Rectal smooth muscle tissue (tissue), 1 donor: ENCODE data around the gene CGRRF1.

Source experiments
- H3K27ac ChIP-seq: one replicate; pipeline ENCODE4 v1.7.0; 2013; ENCODE audit warnings: low read depth, low read length, inconsistent platforms
- H3K27me3 ChIP-seq: one replicate; pipeline ENCODE4 v1.7.0; 2013; ENCODE audit warnings: low read length; ENCODE audit not compliant: control insufficient read depth, insufficient read depth
- H3K36me3 ChIP-seq: one replicate; pipeline ENCODE4 v1.7.0; 2013; ENCODE audit warnings: low read length; ENCODE audit not compliant: control insufficient read depth, insufficient read depth
- H3K4me1 ChIP-seq: one replicate; pipeline ENCODE4 v1.7.0; 2013; ENCODE audit warnings: low read length; ENCODE audit not compliant: control insufficient read depth, insufficient read depth
- H3K4me3 ChIP-seq: one replicate; pipeline ENCODE4 v1.7.0; 2013; ENCODE audit warnings: low read length
- H3K9ac ChIP-seq: one replicate; pipeline ENCODE4 v1.7.0; 2013; ENCODE audit warnings: low read length

Gene CGRRF1

DNA sequence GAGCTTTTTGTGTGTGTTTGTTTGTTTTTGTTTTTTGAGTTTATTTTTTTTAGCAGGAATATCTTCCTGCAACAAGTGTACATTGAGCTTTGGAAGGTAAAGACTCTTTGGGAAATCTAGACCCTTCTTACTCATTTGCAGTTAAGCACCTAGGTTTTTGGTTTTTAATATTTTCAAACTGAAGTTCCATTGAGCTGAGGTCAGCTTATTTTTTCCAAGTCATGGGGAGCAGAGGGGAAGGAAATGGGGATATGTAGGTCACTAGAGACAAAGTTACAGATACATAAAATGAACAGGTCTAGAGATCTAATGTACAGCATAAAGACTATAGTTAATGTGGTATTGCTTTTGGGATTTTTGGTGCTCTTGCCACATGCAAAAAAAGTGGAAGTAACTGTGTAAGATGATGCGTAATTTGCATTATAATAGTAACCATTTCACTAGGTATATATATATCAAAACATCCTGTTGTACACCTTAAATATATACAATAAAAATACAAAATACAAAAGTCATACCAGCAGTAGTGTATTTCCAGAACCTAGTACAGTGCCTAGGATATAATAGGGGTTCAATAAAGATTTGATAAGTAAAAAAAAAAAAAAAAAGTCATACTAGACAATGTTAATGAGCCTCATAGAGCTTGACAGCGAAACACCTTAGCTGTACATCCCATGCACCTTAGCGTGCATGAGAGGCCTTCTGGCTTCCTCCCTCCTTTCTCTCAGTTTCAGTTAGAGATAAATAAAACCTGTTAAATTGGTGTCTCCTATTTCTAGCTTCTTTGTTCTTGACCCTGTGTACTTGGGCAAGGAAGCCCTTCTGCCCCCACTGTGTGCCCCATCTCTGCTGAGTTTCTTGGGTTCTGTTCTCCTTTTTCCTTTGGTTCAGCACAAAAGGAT is 22.7 kb downstream of the CGRRF1 start:
- H3K36me3 ChIP-seq = no peaks in the 10 kb centered on the region
- no peak overlapping the region for H3K27ac ChIP-seq
- no peaks in the 10 kb centered on the region for H3K4me1 ChIP-seq
- H3K4me3 ChIP-seq = no peak overlapping the region
- no peaks in the 10 kb centered on the region for H3K27me3 ChIP-seq
- H3K9ac ChIP-seq = no peak overlapping the region

DNA sequence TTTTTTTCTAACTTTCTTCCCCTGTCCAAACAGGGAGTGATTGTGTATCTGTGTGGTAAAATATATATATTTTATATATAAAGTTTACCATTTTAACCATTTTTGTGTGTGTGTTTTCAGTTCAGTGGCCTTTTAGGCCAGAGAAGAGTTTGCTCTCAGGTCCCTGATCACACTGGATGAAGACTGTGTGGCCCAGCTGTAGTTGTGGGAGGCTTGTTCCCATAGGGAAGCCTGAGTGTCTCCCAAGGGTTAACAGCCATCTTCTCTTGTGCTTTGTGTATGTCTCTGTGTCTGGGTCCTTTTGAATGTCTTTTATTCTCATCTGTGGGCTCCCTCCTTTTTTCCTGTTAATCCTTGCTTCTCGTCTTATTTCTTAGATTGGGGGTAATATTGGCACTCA is 23.4 kb downstream of the CGRRF1 start:
- Histone ChIP-seq H3K36me3 (peaks cover 2% of the 10 kb centered on the region), H3K27ac (no peak overlapping the region), H3K9ac (no peak overlapping the region)

DNA sequence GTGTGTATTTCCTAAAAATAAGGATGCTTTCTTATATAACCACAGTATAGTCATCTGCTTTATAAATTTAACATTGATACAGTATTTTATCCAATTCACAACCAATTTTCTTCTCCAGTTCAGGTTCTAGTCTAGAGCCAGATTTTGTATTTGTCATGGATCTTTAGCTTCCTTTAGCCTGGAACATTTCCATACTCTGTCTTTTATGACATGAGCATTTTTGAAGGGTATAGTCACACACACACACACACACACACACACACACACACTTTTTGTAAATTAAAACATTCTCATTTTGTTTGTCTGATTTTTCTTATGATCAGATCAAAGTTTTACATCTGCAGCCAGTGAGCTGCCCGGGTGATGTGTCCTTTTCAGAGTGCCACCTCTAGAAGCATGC is 25.4 kb downstream of the CGRRF1 start:
- Histone ChIP-seq H3K27ac (no peak overlapping the region), H3K27me3 (no peaks in the 10 kb centered on the region), H3K4me1 (no peaks in the 10 kb centered on the region), H3K36me3 (peaks cover 4% of the 10 kb centered on the region), H3K9ac (no peak overlapping the region), H3K4me3 (no peak overlapping the region)

More for the DNA sequence above, 23.4 kb downstream of the CGRRF1 start:
- no peak overlapping the region for H3K4me3 ChIP-seq
- H3K27me3 ChIP-seq = no peaks in the 10 kb centered on the region
- H3K4me1 ChIP-seq = no peaks in the 10 kb centered on the region

DNA sequence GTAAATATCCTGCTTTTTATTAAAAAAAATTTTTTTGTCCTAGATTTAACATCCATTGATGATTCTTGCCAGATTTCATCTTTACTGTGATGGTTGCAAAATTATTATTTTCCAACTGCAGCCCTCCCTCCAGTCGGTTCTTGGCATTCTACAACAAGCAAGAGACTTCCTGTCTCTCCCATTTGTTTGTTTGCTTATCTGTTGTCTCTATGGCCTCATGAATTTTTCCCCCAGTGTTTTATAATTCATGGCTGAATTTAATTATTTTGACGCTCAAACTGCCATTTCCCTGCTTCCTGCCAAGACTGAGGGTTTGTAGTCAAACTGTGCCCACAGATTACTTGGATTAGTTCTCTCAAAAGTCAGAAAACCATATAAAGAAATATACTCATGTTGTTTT is 25.9 kb downstream of the CGRRF1 start:
- no peaks in the 10 kb centered on the region for H3K4me1 ChIP-seq
- no peak overlapping the region for H3K27ac ChIP-seq
- no peak overlapping the region for H3K9ac ChIP-seq

DNA sequence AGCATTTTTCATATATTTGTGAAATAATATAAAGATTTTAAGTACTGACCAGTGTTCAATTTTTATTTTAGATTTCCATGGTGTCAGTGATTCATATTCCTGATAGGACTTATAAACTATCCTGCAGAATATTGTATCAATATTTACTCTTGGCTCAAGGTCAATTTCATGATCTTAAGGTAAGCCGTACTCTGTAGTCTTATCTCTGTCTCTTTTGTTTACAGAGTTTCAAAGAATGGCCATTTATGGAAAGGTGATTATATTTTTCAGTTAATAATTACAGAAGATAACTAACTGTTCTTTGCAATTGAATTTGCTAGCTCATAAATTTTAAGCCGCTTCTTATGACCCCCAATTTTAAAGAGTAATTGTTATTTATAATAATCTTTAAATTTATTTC is 27.9 kb downstream of the CGRRF1 start:
- H3K36me3 ChIP-seq = peaks cover 4% of the 10 kb centered on the region
- H3K4me1 ChIP-seq = no peaks in the 10 kb centered on the region
- no peaks in the 10 kb centered on the region for H3K27me3 ChIP-seq
- H3K4me3 ChIP-seq = no peak overlapping the region
- no peak overlapping the region for H3K27ac ChIP-seq
- H3K9ac ChIP-seq = no peak overlapping the region

More for the DNA sequence above, 25.9 kb downstream of the CGRRF1 start:
- H3K27me3 ChIP-seq = no peaks in the 10 kb centered on the region
- no peak overlapping the region for H3K4me3 ChIP-seq
- peaks cover 4% of the 10 kb centered on the region for H3K36me3 ChIP-seq

DNA sequence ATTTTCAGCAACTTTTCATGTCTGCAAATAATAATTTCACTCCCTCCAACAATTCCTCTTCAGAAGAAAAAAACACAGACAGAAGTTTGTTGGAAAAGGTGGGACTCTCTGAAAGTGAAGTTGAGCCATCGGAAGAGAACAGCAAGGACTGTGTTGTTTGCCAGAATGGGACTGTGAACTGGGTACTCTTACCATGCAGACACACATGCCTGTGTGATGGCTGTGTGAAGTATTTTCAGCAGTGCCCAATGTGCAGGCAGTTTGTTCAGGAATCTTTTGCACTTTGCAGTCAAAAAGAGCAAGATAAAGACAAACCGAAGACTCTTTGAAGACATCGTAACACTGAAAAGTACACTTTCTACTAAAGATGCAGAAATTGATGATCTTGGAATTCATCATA is 28.3 kb downstream of the CGRRF1 start:
- Histone ChIP-seq H3K4me3 (no peak overlapping the region), H3K4me1 (no peaks in the 10 kb centered on the region), H3K9ac (no peak overlapping the region), H3K36me3 (peaks cover 4% of the 10 kb centered on the region), H3K27me3 (no peaks in the 10 kb centered on the region), H3K27ac (no peak overlapping the region)

DNA sequence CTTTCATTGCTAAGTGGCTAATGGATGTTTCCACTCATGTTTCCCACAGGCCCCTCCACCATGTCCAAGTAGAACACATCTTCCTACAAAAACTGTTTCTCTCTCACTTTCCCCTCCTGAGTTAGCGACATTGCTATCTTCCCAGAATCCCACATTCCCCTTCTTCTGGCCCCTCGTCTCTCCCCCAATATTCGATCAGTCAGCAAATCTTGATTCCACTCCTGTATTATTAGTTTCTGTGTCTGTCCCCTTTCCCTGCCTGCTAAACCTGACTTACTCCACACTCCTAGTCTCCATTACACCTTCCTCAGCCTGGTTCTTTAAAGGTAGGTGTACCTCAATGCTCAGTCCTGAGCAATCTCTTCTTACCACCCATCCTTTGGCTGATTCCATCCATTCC is 37.9 kb downstream of the CGRRF1 start:
- H3K36me3 ChIP-seq = no peaks in the 10 kb centered on the region
- H3K9ac ChIP-seq = no peak overlapping the region
- no peak overlapping the region for H3K4me3 ChIP-seq
- no peaks in the 10 kb centered on the region for H3K4me1 ChIP-seq
- no peak overlapping the region for H3K27ac ChIP-seq
- H3K27me3 ChIP-seq = no peaks in the 10 kb centered on the region

DNA sequence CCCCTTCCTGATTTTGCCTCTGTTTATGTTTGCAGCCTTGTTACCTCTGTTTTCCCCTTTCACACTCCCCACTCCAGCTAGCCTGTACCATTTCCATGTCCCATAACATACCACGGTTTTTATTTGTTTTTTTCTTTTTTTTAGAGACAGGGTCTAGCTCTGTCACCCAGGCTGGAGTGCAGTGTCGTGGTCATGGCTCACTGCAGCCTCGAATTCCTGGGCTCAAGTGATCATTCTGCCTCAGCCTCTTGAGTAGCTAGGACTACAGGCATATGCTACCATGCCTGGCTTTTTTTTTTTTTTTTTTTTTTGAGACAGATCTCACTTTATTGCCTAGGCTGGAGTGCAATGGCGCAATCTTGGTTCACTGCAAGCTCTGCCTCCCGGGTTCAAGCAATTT is 38.8 kb downstream of the CGRRF1 start:
- Histone ChIP-seq H3K4me3 (no peak overlapping the region), H3K36me3 (no peaks in the 10 kb centered on the region), H3K4me1 (no peaks in the 10 kb centered on the region), H3K27me3 (no peaks in the 10 kb centered on the region), H3K9ac (no peak overlapping the region), H3K27ac (no peak overlapping the region)

DNA sequence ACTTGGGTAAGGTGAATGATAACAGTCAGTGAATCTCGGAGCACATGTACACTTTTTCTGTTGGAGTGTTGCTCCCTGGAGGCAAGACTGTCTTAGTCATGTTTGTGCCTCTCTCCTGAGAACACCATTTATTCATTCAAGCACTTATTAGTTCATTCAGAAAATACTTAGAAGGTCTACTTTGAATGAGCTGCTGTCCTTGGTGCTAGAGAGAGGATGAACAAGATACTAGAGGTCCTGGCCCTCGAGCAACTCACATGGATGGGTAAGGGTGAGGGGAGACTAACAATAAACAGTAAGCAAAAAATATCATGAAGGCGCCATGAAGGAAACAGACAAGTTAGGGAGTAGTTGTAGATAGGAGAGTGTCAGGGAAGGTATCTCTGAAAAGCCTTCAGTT is 40.2 kb downstream of the CGRRF1 start:
- H3K4me1 ChIP-seq = no peaks in the 10 kb centered on the region
- no peaks in the 10 kb centered on the region for H3K27me3 ChIP-seq
- no peak overlapping the region for H3K9ac ChIP-seq
- no peak overlapping the region for H3K4me3 ChIP-seq
- H3K27ac ChIP-seq = no peak overlapping the region
- H3K36me3 ChIP-seq = no peaks in the 10 kb centered on the region

DNA sequence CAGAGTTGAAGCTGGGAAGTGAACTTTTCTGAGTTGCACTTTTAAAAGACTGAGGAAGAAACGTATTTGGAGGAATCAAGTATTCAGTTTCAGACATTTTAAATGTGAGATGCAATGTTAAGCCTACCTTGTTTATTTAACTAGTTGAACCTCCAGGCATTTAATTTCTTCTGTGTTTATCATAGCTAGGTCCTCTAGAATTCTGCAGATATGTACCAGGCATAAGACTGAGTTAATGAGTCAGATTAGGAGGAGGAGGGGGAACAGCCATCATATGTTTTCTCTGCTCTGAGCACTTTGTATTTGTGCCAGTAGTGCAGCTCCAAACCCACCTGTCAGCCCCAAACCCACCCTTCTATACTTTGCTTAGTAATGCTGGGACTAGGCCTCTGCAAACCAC is 40.8 kb downstream of the CGRRF1 start:
- H3K4me1 ChIP-seq = no peaks in the 10 kb centered on the region
- no peak overlapping the region for H3K27ac ChIP-seq
- no peaks in the 10 kb centered on the region for H3K36me3 ChIP-seq
- no peak overlapping the region for H3K4me3 ChIP-seq
- no peaks in the 10 kb centered on the region for H3K27me3 ChIP-seq
- H3K9ac ChIP-seq = no peak overlapping the region

DNA sequence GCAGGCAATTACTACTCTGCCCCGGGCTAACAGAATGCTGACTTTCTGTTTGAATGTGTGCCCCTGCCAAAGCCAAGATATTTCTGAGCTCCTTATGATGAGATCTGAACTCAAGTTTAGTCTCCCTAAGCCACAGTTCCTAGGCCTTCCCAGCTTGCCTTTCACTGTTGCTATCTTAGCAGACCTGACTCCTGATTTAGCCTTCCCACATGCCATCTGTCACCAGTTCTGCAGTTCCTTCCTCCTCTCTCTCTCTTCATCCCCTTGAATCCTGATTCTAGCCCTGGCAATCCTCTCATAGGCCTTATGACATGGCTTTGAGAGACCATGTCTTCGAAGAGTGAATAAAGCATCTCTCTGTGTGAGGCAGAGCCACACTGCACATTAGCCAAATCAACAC is 44.7 kb downstream of the CGRRF1 start:
- no peak overlapping the region for H3K27ac ChIP-seq
- no peaks in the 10 kb centered on the region for H3K36me3 ChIP-seq
- no peaks in the 10 kb centered on the region for H3K4me1 ChIP-seq
- no peak overlapping the region for H3K4me3 ChIP-seq
- no peak overlapping the region for H3K9ac ChIP-seq
- H3K27me3 ChIP-seq = no peaks in the 10 kb centered on the region

DNA sequence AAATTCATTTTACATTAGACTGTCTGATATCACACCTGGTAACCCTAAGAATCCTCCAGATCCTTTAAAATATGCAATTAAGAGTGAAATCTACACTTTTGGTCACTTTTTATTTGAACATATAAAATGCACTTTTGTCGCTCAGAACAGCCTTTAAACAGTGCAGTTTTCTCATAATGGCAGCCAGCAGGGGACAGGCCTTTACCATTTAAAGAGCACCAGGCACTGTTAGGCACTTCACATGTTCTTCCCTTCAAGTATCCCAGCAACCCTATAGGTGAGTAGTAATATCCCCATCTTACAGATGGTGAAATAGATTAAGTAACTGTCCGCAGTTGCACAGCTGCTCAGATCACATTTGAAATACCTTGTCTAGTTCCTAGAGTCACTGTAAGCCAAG is 45.9 kb downstream of the CGRRF1 start:
- Histone ChIP-seq H3K4me3 (no peak overlapping the region), H3K27me3 (no peaks in the 10 kb centered on the region), H3K27ac (no peak overlapping the region), H3K9ac (no peak overlapping the region), H3K4me1 (no peaks in the 10 kb centered on the region), H3K36me3 (no peaks in the 10 kb centered on the region)

DNA sequence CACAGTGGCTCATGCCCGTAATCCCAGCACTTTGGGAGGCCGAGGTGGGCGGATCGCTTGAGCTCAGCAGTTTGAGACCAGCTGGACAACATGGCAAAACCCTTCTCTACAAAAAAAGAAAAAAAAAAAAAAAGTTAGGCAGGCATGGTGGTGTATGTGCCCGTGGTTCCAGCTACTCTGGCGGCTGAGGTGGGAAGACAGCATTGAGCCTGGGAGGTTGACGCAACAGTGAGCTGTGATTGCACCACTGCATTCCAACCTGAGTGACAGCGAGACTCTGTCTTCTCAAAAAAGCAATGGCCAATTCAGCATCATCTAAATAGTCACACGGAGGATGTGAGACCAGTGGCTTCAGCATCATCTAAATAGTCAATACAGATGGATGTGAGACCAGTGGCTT is 46.8 kb downstream of the CGRRF1 start:
- H3K27me3 ChIP-seq = no peaks in the 10 kb centered on the region
- no peak overlapping the region for H3K4me3 ChIP-seq
- no peak overlapping the region for H3K27ac ChIP-seq
- H3K9ac ChIP-seq = no peak overlapping the region
- H3K36me3 ChIP-seq = no peaks in the 10 kb centered on the region
- H3K4me1 ChIP-seq = no peaks in the 10 kb centered on the region
